Measurements from ENCODE around the gene NDOR1.

The NDOR1 gene

GRCh38 chr9:137205126-137206069 is at the start of gene NDOR1, which contains the start of gene TMEM203:
NDOR1 (plus strand) TSS chr9:137205700; CDS start chr9:137205778, 78 bp downstream.
TMEM203 (minus strand) TSS chr9:137205648; CDS start chr9:137205414, 234 bp downstream.
- peak; percentile 90 for DNase-seq (ENCODE audit: low spot score)

- DNase-seq (ENCODE audit: low spot score): peak; percentile 30
Measured at GRCh38 chr9:137156567-137157375, 48.7 kb upstream of the NDOR1 start.

GRCh38 chr9:137157618-137158415 is 47.7 kb upstream of the NDOR1 start:
- no peak for DNase-seq (ENCODE audit: low spot score)

- DNase-seq (ENCODE audit: low spot score): no peak
Measured at GRCh38 chr9:137158625-137159024, 46.9 kb upstream of the NDOR1 start.

- DNase-seq (ENCODE audit: low spot score): no peak
Measured at GRCh38 chr9:137159105-137160053, 46.1 kb upstream of the NDOR1 start.

- no peak for DNase-seq (ENCODE audit: low spot score)
Measured at GRCh38 chr9:137160054-137160425, 45.5 kb upstream of the NDOR1 start.

GRCh38 chr9:137160716-137161557 is 44.6 kb upstream of the NDOR1 start:
- DNase-seq (ENCODE audit: low spot score): no peak

- DNase-seq (ENCODE audit: low spot score): no peak
Measured at GRCh38 chr9:137161558-137162486, 43.7 kb upstream of the NDOR1 start.

GRCh38 chr9:137162505-137163364 is 42.8 kb upstream of the NDOR1 start:
- no peak for DNase-seq (ENCODE audit: low spot score)

GRCh38 chr9:137163365-137163715 is 42.2 kb upstream of the NDOR1 start:
- DNase-seq (ENCODE audit: low spot score): no peak

- DNase-seq (ENCODE audit: low spot score): no peak
Measured at GRCh38 chr9:137163805-137164204, 41.7 kb upstream of the NDOR1 start.

GRCh38 chr9:137164370-137165249 is 40.9 kb upstream of the NDOR1 start:
- no peak for DNase-seq (ENCODE audit: low spot score)

GRCh38 chr9:137165250-137165836 is 40.2 kb upstream of the NDOR1 start:
- no peak for DNase-seq (ENCODE audit: low spot score)

- DNase-seq (ENCODE audit: low spot score): no peak
Measured at GRCh38 chr9:137166380-137167229, 38.9 kb upstream of the NDOR1 start.

- no peak for DNase-seq (ENCODE audit: low spot score)
Measured at GRCh38 chr9:137167277-137167746, 38.2 kb upstream of the NDOR1 start.
